EL (cell line): ENCODE measurements around the gene PPP1R15B.

Experiments used
- DNase-seq: peaks from one replicate; pipeline ENCODE4 v3.0.0-alpha.2; 2016

The PPP1R15B gene

GRCh38 chr1:204366759-204367158 lies 44.9 kb downstream of the PPP1R15B start:
- no peak for DNase-seq

- peak; percentile 76 for DNase-seq
Observed at GRCh38 chr1:204363335-204364114, 48.1 kb downstream of the PPP1R15B start.

GRCh38 chr1:204362984-204363334 lies 48.7 kb downstream of the PPP1R15B start:
- no peak for DNase-seq

GRCh38 chr1:204361781-204362180 lies 49.8 kb downstream of the PPP1R15B start:
- DNase-seq = no peak

- DNase-seq = no peak
Observed at GRCh38 chr1:204361341-204361771, 50.3 kb downstream of the PPP1R15B start.

- no peak for DNase-seq
Observed at GRCh38 chr1:204360314-204360713, 51.3 kb downstream of the PPP1R15B start.

GRCh38 chr1:204359474-204360255 lies 52.0 kb downstream of the PPP1R15B start, which contains the start of gene PLEKHA6:
Gene PLEKHA6 (minus strand): TSS chr1:204359929. CDS start chr1:204273727, 86,202 bp downstream.
- peak; percentile 57 for DNase-seq

- DNase-seq = no peak
Observed at GRCh38 chr1:204359131-204359473, 52.5 kb downstream of the PPP1R15B start.

GRCh38 chr1:204358605-204359004 lies 53.0 kb downstream of the PPP1R15B start:
- no peak for DNase-seq

- no peak for DNase-seq
Observed at GRCh38 chr1:204357551-204358490, 53.8 kb downstream of the PPP1R15B start.

- DNase-seq = no peak
Observed at GRCh38 chr1:204356997-204357396, 54.6 kb downstream of the PPP1R15B start.

- DNase-seq = no peak
Observed at GRCh38 chr1:204355913-204356312, 55.7 kb downstream of the PPP1R15B start.

- no peak for DNase-seq
Observed at GRCh38 chr1:204354579-204354978, 57.0 kb downstream of the PPP1R15B start.
